Memory B cell (primary cell): ENCODE data around the gene CCM2.

Source experiments
- ATAC-seq: fragments of 150-1000 bp; cut with Tn5 transposase; 2 replicates; pipeline ENCODE4 v1.10.0; 2021; ENCODE audit warnings: low read depth, mild to moderate bottlenecking, moderate library complexity
- DNase-seq, 2 donors: peaks; one replicate each; pipeline ENCODE4 v3.0.0; 2022; ENCODE audit warnings: low spot score in 2 of 2
- H3K27ac Mint-ChIP-seq: one replicate; pipeline ENCODE4 v1.8.0; 2022; ENCODE audit warnings: mild to moderate bottlenecking, moderate library complexity, mixed read lengths
- H3K27me3 Mint-ChIP-seq: one replicate; pipeline ENCODE4 v1.8.0; 2022; ENCODE audit warnings: mixed read lengths
- H3K36me3 Mint-ChIP-seq: one replicate; pipeline ENCODE4 v1.8.0; 2022; ENCODE audit warnings: mild to moderate bottlenecking, mixed read lengths
- H3K4me1 Mint-ChIP-seq: one replicate; pipeline ENCODE4 v1.8.0; 2022; ENCODE audit warnings: mixed read lengths
- H3K4me3 Mint-ChIP-seq: one replicate; pipeline ENCODE4 v1.8.0; 2022; ENCODE audit warnings: mild to moderate bottlenecking, moderate library complexity, mixed read lengths
- H3K9me3 Mint-ChIP-seq: one replicate; pipeline ENCODE4 v1.8.0; 2022; ENCODE audit warnings: mixed read lengths

CCM2 gene

GRCh38 chr7:45057878-45058277 is 57.9 kb downstream of the CCM2 start:
- H3K36me3 Mint-ChIP-seq = peaks cover 33% of the 10 kb centered on the region
- H3K9me3 Mint-ChIP-seq = no peaks in the 10 kb centered on the region
- peak overlapping the region; percentile 29 for H3K27ac Mint-ChIP-seq
- peaks cover 37% of the 10 kb centered on the region for H3K4me1 Mint-ChIP-seq
- ATAC-seq = no peak
- H3K4me3 Mint-ChIP-seq = no peak overlapping the region
- no peaks in the 10 kb centered on the region for H3K27me3 Mint-ChIP-seq
- DNase-seq = no peak

GRCh38 chr7:45060295-45060694 is 60.3 kb downstream of the CCM2 start:
- H3K4me3 Mint-ChIP-seq = no peak overlapping the region
- no peak for DNase-seq
- peak overlapping the region; percentile 13 for H3K27ac Mint-ChIP-seq
- peaks cover 39% of the 10 kb centered on the region for H3K36me3 Mint-ChIP-seq
- H3K9me3 Mint-ChIP-seq = no peaks in the 10 kb centered on the region
- H3K27me3 Mint-ChIP-seq = no peaks in the 10 kb centered on the region
- peaks cover 38% of the 10 kb centered on the region for H3K4me1 Mint-ChIP-seq
- no peak for ATAC-seq

- peak overlapping the region; percentile 13 for H3K27ac Mint-ChIP-seq
- no peaks in the 10 kb centered on the region for H3K27me3 Mint-ChIP-seq
- H3K4me1 Mint-ChIP-seq = peaks cover 39% of the 10 kb centered on the region
- no peak overlapping the region for H3K4me3 Mint-ChIP-seq
- DNase-seq (no peak), ATAC-seq (no peak)
- peaks cover 36% of the 10 kb centered on the region for H3K36me3 Mint-ChIP-seq
- H3K9me3 Mint-ChIP-seq = no peaks in the 10 kb centered on the region
These were observed 61.4 kb downstream of the CCM2 start for GRCh38 chr7:45061352-45061751.

DNA sequence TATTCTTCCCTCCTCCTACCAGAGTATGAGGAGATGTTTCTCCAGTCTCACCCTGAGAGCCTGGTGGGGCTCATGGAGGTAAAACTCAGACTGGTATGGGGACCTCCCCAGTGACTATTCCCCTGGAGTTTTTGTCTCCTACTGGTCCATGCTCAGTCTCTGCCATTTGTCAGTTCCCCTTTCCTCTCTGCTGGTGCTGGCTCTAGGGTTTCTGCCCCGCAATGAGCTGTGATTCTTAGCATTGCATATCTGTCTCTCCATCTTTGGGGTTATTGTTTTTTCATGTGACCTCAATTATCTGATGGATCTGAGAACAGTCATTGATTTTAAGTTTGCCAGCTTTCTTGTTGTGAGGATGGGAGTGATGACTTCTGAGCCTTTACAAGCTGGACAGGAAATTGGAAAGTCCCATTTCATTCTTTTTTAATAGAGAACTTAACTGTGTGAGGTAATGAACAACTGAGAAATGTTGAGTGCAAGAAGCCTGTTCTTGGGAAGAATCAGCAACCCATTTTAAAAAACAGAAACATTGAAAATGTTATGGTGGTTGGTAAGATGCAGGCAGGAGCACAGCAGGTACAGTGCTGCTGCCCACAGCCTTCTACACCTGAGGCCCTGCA is 61.9 kb downstream of the CCM2 start:
- Mint-ChIP-seq H3K4me3 (no peak overlapping the region), H3K9me3 (no peaks in the 10 kb centered on the region), H3K4me1 (peaks cover 39% of the 10 kb centered on the region), H3K27me3 (no peaks in the 10 kb centered on the region), H3K36me3 (peaks cover 37% of the 10 kb centered on the region), H3K27ac (no peak overlapping the region)
- no peak for DNase-seq
- no peak for ATAC-seq

DNA sequence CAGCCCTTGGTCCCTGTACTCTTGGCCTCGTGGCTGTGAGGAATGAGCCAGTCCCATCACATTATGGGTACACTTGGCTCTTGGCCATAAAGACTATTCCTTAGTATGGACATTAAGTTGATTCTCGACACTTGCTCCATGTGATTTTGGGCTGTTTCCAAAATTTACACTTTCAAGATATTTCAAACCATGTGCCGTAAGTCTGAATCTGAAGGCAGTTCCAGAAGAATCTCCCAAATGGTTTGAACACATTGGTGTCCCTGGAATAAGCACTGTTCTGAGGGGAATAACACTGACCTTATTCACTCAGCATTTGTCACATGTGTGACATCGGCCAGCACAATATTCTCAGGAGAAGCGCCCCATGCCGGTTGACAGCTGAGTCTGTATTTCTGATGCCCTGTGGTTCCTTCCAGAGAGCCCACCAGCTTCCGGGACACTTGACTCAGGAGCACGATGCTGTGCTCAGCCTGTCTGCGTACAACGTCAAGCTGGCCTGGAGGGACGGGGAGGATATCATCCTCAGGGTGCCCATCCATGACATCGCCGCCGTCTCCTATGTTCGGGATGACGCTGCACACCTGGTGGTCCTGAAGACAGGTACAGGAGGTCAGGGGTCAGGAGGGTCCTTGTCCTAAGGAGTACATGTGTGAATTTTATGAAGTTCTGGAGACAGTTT is 64.2 kb downstream of the CCM2 start:
- no peaks in the 10 kb centered on the region for H3K27me3 Mint-ChIP-seq
- DNase-seq (no peak), ATAC-seq (no peak)
- H3K36me3 Mint-ChIP-seq = peaks cover 37% of the 10 kb centered on the region
- no peak overlapping the region for H3K4me3 Mint-ChIP-seq
- no peaks in the 10 kb centered on the region for H3K9me3 Mint-ChIP-seq
- no peak overlapping the region for H3K27ac Mint-ChIP-seq
- peaks cover 31% of the 10 kb centered on the region for H3K4me1 Mint-ChIP-seq

- Mint-ChIP-seq H3K4me1 (peaks cover 29% of the 10 kb centered on the region), H3K27ac (no peak overlapping the region)
These were observed 65.3 kb downstream of the CCM2 start for GRCh38 chr7:45065031-45065995.

DNA sequence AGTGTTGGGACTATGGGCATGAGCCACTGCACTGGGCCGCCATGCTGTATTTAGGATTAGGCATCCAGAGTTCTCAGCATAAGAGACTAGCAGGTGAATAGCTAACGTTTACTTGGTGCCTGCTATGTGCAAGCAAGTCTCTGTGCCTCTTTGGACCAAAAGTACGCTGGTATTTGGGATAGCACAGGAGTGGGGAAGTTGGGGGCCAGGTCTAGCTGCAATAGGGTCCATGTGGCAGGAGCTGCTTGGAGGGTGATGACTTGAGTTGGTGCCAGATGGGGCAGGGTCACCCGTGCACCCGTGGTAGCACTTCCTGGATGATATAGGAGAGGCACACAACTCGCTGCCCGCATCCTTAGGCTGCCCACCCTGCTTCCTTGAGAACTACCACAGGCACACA is 66.4 kb downstream of the CCM2 start:
- Mint-ChIP-seq H3K4me3 (no peak overlapping the region), H3K27me3 (no peaks in the 10 kb centered on the region), H3K4me1 (peaks cover 20% of the 10 kb centered on the region), H3K9me3 (no peaks in the 10 kb centered on the region), H3K27ac (no peak overlapping the region), H3K36me3 (peaks cover 33% of the 10 kb centered on the region)
- DNase-seq (no peak), ATAC-seq (no peak)

More at GRCh38 chr7:45065031-45065995, 65.3 kb downstream of the CCM2 start:
- ATAC-seq = no peak
- H3K9me3 Mint-ChIP-seq = no peaks in the 10 kb centered on the region
- H3K4me3 Mint-ChIP-seq = no peak overlapping the region
- DNase-seq = no peak
- H3K36me3 Mint-ChIP-seq = peaks cover 39% of the 10 kb centered on the region
- no peaks in the 10 kb centered on the region for H3K27me3 Mint-ChIP-seq

- H3K4me1 Mint-ChIP-seq = peaks cover 13% of the 10 kb centered on the region
- H3K27ac Mint-ChIP-seq = no peak overlapping the region
- ATAC-seq = no peak
These were observed 67.6 kb downstream of the CCM2 start for GRCh38 chr7:45067582-45067981.

GRCh38 chr7:45068236-45069023 is 68.4 kb downstream of the CCM2 start:
- DNase-seq = no peak
- ATAC-seq = no peak
- Mint-ChIP-seq H3K4me1 (peaks cover 13% of the 10 kb centered on the region), H3K9me3 (no peaks in the 10 kb centered on the region), H3K36me3 (peaks cover 42% of the 10 kb centered on the region), H3K27me3 (no peaks in the 10 kb centered on the region), H3K27ac (peak overlapping the region; percentile 78), H3K4me3 (peak overlapping the region; percentile 4)

More at GRCh38 chr7:45067582-45067981, 67.6 kb downstream of the CCM2 start:
- H3K9me3 Mint-ChIP-seq = no peaks in the 10 kb centered on the region
- no peak overlapping the region for H3K4me3 Mint-ChIP-seq
- no peaks in the 10 kb centered on the region for H3K27me3 Mint-ChIP-seq
- peaks cover 37% of the 10 kb centered on the region for H3K36me3 Mint-ChIP-seq
- DNase-seq = no peak

DNA sequence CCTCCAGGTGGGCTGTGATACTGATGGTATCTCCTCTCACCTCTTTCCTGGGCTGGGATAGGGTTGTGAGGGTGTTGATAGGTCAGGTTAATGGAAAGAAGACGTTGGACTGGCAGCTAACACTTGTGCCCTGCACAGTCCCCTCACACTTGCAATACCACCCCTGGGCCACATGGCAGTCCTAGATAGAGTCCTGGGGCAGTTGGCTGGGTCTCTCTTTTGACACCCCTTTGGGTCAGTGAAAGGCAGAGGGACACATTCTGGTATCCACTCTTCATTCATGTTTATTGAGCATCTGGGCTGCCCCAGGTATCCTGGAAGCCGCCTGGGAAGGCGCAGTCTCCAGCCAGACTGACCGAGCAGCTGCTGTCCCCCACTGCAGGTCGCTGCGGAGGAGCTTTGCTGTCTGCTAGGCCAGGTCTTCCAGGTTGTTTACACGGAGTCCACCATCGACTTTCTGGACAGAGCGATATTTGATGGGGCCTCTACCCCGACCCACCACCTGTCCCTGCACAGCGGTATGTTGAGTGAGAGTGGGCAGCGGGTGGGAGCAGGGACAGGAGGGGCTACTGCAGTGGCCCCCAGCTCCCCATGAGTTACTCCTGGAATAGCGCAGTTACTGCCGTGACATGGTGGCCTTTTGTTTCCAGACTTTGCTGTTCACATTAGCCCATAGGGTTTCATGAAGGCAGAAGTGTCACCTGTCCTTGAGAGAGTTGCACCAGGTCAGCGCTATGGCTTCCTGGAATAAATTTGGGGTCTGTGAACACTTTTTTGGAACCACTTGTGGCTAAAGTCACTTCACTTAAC is 69.6 kb downstream of the CCM2 start:
- DNase-seq (no peak), ATAC-seq (no peak)
- Mint-ChIP-seq H3K4me1 (peaks cover 9% of the 10 kb centered on the region), H3K36me3 (peaks cover 43% of the 10 kb centered on the region), H3K27ac (no peak overlapping the region), H3K9me3 (no peaks in the 10 kb centered on the region), H3K27me3 (no peaks in the 10 kb centered on the region), H3K4me3 (no peak overlapping the region)

DNA sequence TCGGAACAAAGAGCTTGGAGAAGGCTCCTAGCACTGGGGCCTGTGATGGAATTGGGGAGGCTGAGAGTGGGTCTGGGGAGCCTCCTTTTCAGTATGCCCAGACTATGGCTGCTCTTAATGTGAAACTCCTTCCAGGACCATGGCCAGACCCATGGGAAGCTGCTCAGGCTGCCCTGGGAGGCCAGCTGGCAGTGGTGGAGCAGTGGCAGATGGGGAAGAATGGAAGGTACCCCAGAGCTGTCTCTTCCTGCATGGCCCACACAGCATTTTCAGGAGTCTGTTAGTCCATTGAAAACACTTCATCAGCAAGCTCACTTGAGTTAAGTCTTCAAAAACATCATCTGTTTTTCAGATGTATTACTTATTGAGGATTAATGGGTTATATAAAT is 70.2 kb downstream of the CCM2 start:
- Mint-ChIP-seq H3K4me1 (peaks cover 9% of the 10 kb centered on the region), H3K9me3 (no peaks in the 10 kb centered on the region), H3K36me3 (peaks cover 45% of the 10 kb centered on the region), H3K4me3 (no peak overlapping the region), H3K27ac (no peak overlapping the region), H3K27me3 (no peaks in the 10 kb centered on the region)
- DNase-seq (no peak), ATAC-seq (no peak)

DNA sequence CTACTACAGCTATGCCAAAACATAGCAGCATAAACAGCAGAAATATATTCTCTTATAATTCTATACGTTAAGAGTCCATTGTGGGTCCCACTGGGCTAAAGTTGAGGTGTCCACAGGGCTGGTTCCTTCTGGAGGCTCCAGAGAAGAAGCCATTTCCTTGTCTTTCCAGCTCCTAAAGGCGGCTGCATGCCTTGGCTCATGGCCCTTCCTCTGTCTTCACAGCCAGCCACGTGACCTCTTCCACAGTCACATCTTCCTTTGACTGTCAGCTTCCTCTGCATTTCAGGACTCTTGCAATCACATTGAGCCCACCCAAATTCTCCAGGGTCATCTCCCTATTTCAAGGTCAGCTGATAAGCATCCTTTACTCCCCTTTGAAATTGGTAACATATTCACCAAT is 71.5 kb downstream of the CCM2 start:
- DNase-seq (no peak), ATAC-seq (no peak)
- peaks cover 46% of the 10 kb centered on the region for H3K36me3 Mint-ChIP-seq
- H3K9me3 Mint-ChIP-seq = no peaks in the 10 kb centered on the region
- H3K27ac Mint-ChIP-seq = no peak overlapping the region
- no peak overlapping the region for H3K4me3 Mint-ChIP-seq
- H3K27me3 Mint-ChIP-seq = no peaks in the 10 kb centered on the region
- peaks cover 4% of the 10 kb centered on the region for H3K4me1 Mint-ChIP-seq
